Liver (tissue), 3 donors: ENCODE results near the gene TECR.

Experiments
- CTCF ChIP-seq: fragments of 150-350 bp; IDR thresholded peaks from 2 replicates; pipeline ENCODE4 v1.5.1; 2017; ENCODE audit warnings: improper control_type of control experiment, low read depth, low read length; ENCODE audit not compliant: missing input control
- EGR1 ChIP-seq, 2 donors: IDR thresholded peaks; 2 replicates each; pipeline ENCODE4 v1.6.1; 2016 to 2018; ENCODE audit warnings: antibody characterized with exemption in 2 of 2, low read depth in 2 of 2
- GABPA ChIP-seq, 2 donors: IDR thresholded peaks in 1 of 2; conservative IDR thresholded peaks in 1 of 2; 2 replicates each; pipeline ENCODE4 v1.6.1; 2016; ENCODE audit warnings: antibody characterized with exemption in 2 of 2, mild to moderate bottlenecking in 1 of 2, moderate library complexity in 1 of 2
- HNF4A ChIP-seq, 2 donors: conservative IDR thresholded peaks; 2 replicates each; pipeline ENCODE4 v1.6.1; 2016; ENCODE audit warnings: antibody characterized with exemption in 2 of 2, mild to moderate bottlenecking in 2 of 2
- HNF4G ChIP-seq: IDR thresholded peaks from 2 replicates; pipeline ENCODE4 v1.6.1; 2016; ENCODE audit warnings: antibody characterized with exemption
- JUND ChIP-seq, 2 donors: IDR thresholded peaks; 2 replicates each; pipeline ENCODE4 v1.6.1; 2016; ENCODE audit warnings: antibody characterized with exemption in 2 of 2
- MAX ChIP-seq: IDR thresholded peaks from 2 replicates; pipeline ENCODE4 v1.6.1; 2016; ENCODE audit warnings: antibody characterized with exemption
- RAD21 ChIP-seq, 2 donors: IDR thresholded peaks; 2 replicates each; pipeline ENCODE4 v1.6.1; 2016; ENCODE audit warnings: antibody characterized with exemption in 2 of 2, mild to moderate bottlenecking in 2 of 2
- RXRA ChIP-seq, 2 donors: IDR thresholded peaks; 2 replicates each; pipeline ENCODE4 v1.6.1; 2017 to 2018; ENCODE audit warnings: antibody characterized with exemption in 2 of 2, mild to moderate bottlenecking in 1 of 2
- SP1 ChIP-seq: IDR thresholded peaks from 2 replicates; pipeline ENCODE4 v1.6.1; 2018; ENCODE audit warnings: antibody characterized with exemption, mild to moderate bottlenecking
- TAF1 ChIP-seq: conservative IDR thresholded peaks from 2 replicates; pipeline ENCODE4 v1.6.1; 2016; ENCODE audit warnings: antibody characterized with exemption, mild to moderate bottlenecking
- YY1 ChIP-seq: IDR thresholded peaks from 2 replicates; pipeline ENCODE4 v1.6.1; 2016; ENCODE audit warnings: antibody characterized with exemption, mild to moderate bottlenecking
- donor health status: healthy.
- donor health status: healthy.

GRCh38 chr19:14563590-14563926 is 34.2 kb downstream of the TECR start:
- TF ChIP-seq MAX (no peak), RAD21 (IDR thresholded peaks at IDR 0.05) (no peak), CTCF (no peak), JUND (IDR thresholded peaks at IDR 0.05) (no peak), TAF1 (no peak), GABPA (IDR thresholded peaks at IDR 0.05 in 1 of 2, conservative IDR thresholded peaks at IDR 0.05 in 1 of 2) (no peak), EGR1 (IDR thresholded peaks at IDR 0.05; ENCODE audit: low read depth in 2 of 2) (no peak), RXRA (IDR thresholded peaks at IDR 0.05) (no peak), SP1 (no peak), YY1 (no peak), HNF4G (no peak), HNF4A (conservative IDR thresholded peaks at IDR 0.05) (no peak)
